NOMO-1 (cell line): ENCODE results near the gene STX3.
"Not testable (repeated sequence)": the region's sequence is repeated elsewhere in the genome, so short reads cannot be mapped to it uniquely, and the experiment has no call there.

Experiments
- DNase-seq, 2 experiments: peaks; one replicate each; lab custom pipeline; 2025; ENCODE audit not compliant: unreplicated experiment in 2 of 2; lab: John Stamatoyannopoulos, UW

Gene STX3

GRCh38 chr11:59756845-59757244, 1.7 kb downstream of the STX3 start:
- DNase-seq: peak; percentile 34 to 74

GRCh38 chr11:59758401-59759037, 3.3 kb downstream of the STX3 start:
- no peak for DNase-seq

GRCh38 chr11:59759900-59760299, 4.7 kb downstream of the STX3 start:
- no peak for DNase-seq

- no peak for DNase-seq
Measured at GRCh38 chr11:59760771-59761170, 5.6 kb downstream of the STX3 start.

- DNase-seq: no peak
Measured at GRCh38 chr11:59761993-59762392, 6.8 kb downstream of the STX3 start.

GRCh38 chr11:59765068-59765735, 10.0 kb downstream of the STX3 start:
- DNase-seq: peak in 1 of 2 experiments; percentile 20

GRCh38 chr11:59766542-59767224, 11.5 kb downstream of the STX3 start:
- no peak for DNase-seq

- peak; percentile 13 to 14 for DNase-seq
Measured at GRCh38 chr11:59767225-59767611, 12.0 kb downstream of the STX3 start.

- no peak for DNase-seq
Measured at GRCh38 chr11:59769111-59769510, 13.9 kb downstream of the STX3 start.

- no peak for DNase-seq
Measured at GRCh38 chr11:59769828-59770227, 14.7 kb downstream of the STX3 start.

GRCh38 chr11:59770319-59770718, 15.1 kb downstream of the STX3 start:
- DNase-seq: no peak

- DNase-seq: no peak
Measured at GRCh38 chr11:59770869-59771268, 15.7 kb downstream of the STX3 start.

- peak; percentile 39 to 52 for DNase-seq
Measured at GRCh38 chr11:59771605-59772004, 16.4 kb downstream of the STX3 start.

- no peak for DNase-seq
Measured at GRCh38 chr11:59773083-59773440, 17.9 kb downstream of the STX3 start.

- DNase-seq: no peak
Measured at GRCh38 chr11:59776210-59777066, 21.3 kb downstream of the STX3 start.

GRCh38 chr11:59777104-59777503, 21.9 kb downstream of the STX3 start:
- no peak for DNase-seq

GRCh38 chr11:59778122-59778521, 22.9 kb downstream of the STX3 start:
- DNase-seq: no peak

- no peak for DNase-seq
Measured at GRCh38 chr11:59779487-59779886, 24.3 kb downstream of the STX3 start.

- DNase-seq: no peak
Measured at GRCh38 chr11:59782080-59782479, 26.9 kb downstream of the STX3 start.

GRCh38 chr11:59783632-59784090, 28.5 kb downstream of the STX3 start:
- no peak for DNase-seq

GRCh38 chr11:59784441-59784840, 29.3 kb downstream of the STX3 start:
- not testable (repeated sequence) for DNase-seq
